ENCODE results near the gene NR4A3. TPM values are rescaled to one million over a fixed set of nuclear protein-coding genes. Genes with fewer than 3 reads are reported as not detected.

The NR4A3 gene
- total and polyA plus RNA-seq, 9 of the 15 experiments (the other 6 are each of a cell fraction or from before 2014, with no cell fraction given) = 0.04 to 0.07 TPM; not detected in 7

DNA sequence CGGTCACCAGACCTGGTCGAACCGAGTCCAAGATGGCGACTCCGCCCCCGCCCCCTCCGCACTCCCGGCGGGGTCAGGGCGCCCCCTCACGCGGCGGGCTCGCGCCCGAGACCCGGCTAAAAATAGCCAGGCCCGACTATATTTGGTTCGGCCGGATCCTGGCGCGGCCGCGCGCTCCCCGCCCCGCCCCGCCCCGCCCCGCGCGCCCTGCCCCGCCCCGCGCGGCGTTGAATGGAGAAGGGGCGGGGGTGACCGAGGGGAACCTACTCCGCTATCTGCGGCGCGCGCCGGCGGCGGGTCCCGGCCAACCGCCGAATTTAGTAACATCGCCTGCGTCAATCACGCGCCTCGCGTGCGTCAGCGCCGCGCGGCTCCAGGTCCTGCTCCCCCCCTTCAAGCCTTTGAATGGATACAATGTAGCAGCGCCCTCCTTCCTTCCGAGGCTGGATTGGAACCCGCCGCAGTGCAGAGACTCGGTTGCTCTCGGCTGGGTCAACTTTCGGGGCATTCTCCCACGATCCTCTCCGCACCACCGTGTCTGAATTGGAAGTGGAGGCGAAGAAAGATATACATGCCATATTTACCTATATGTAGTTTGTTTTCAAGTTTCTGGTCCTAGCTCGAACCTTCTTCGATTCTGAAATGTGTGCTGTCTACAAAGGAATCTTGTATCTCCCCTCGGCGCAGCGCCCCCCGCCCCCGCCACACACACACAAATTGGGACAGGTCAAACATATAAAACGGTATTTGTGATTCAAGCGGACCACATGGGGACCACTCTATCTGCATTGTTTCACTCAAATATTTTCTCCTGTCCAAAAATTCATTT is 1.6 kb upstream of the NR4A3 start (continued):
- TF ChIP-seq, protein P1, sequence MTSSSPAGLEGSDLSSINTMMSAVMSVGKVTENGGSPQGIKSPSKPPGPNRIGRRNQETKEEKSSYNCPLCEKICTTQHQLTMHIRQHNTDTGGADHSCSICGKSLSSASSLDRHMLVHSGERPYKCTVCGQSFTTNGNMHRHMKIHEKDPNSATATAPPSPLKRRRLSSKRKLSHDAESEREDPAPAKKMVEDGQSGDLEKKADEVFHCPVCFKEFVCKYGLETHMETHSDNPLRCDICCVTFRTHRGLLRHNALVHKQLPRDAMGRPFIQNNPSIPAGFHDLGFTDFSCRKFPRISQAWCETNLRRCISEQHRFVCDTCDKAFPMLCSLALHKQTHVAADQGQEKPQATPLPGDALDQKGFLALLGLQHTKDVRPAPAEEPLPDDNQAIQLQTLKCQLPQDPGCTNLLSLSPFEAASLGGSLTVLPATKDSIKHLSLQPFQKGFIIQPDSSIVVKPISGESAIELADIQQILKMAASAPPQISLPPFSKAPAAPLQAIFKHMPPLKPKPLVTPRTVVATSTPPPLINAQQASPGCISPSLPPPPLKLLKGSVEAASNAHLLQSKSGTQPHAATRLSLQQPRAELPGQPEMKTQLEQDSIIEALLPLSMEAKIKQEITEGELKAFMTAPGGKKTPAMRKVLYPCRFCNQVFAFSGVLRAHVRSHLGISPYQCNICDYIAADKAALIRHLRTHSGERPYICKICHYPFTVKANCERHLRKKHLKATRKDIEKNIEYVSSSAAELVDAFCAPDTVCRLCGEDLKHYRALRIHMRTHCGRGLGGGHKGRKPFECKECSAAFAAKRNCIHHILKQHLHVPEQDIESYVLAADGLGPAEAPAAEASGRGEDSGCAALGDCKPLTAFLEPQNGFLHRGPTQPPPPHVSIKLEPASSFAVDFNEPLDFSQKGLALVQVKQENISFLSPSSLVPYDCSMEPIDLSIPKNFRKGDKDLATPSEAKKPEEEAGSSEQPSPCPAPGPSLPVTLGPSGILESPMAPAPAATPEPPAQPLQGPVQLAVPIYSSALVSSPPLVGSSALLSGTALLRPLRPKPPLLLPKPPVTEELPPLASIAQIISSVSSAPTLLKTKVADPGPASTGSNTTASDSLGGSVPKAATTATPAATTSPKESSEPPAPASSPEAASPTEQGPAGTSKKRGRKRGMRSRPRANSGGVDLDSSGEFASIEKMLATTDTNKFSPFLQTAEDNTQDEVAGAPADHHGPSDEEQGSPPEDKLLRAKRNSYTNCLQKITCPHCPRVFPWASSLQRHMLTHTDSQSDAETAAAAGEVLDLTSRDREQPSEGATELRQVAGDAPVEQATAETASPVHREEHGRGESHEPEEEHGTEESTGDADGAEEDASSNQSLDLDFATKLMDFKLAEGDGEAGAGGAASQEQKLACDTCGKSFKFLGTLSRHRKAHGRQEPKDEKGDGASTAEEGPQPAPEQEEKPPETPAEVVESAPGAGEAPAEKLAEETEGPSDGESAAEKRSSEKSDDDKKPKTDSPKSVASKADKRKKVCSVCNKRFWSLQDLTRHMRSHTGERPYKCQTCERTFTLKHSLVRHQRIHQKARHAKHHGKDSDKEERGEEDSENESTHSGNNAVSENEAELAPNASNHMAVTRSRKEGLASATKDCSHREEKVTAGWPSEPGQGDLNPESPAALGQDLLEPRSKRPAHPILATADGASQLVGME (CRISPR knock-in tag; IDR thresholded peaks at IDR 0.05) = no peak
- no peak for TF ChIP-seq TCF7 (IDR thresholded peaks at IDR 0.05; ENCODE audit: borderline replicate concordance)
- TF ChIP-seq KDM5B (IDR thresholded peaks at IDR 0.05; ENCODE audit: insufficient replicate concordance, low read depth, low read length) = peak; percentile 41
- no peak for TF ChIP-seq MCM5 (IDR thresholded peaks at IDR 0.05; ENCODE audit: low read depth)
- peak; percentile 88 for TF ChIP-seq ATF1 (CRISPR knock-in tag; IDR thresholded peaks at IDR 0.05)
- peak; percentile 89 for TF ChIP-seq ATF1 (tag; IDR thresholded peaks at IDR 0.05)
- TF ChIP-seq, protein P2, sequence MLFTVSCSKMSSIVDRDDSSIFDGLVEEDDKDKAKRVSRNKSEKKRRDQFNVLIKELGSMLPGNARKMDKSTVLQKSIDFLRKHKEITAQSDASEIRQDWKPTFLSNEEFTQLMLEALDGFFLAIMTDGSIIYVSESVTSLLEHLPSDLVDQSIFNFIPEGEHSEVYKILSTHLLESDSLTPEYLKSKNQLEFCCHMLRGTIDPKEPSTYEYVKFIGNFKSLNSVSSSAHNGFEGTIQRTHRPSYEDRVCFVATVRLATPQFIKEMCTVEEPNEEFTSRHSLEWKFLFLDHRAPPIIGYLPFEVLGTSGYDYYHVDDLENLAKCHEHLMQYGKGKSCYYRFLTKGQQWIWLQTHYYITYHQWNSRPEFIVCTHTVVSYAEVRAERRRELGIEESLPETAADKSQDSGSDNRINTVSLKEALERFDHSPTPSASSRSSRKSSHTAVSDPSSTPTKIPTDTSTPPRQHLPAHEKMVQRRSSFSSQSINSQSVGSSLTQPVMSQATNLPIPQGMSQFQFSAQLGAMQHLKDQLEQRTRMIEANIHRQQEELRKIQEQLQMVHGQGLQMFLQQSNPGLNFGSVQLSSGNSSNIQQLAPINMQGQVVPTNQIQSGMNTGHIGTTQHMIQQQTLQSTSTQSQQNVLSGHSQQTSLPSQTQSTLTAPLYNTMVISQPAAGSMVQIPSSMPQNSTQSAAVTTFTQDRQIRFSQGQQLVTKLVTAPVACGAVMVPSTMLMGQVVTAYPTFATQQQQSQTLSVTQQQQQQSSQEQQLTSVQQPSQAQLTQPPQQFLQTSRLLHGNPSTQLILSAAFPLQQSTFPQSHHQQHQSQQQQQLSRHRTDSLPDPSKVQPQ (CRISPR knock-in tag; IDR thresholded peaks at IDR 0.05; ENCODE audit: borderline replicate concordance) = no peak
- no peak for TF ChIP-seq XRCC4 (IDR thresholded peaks at IDR 0.05; ENCODE audit: extremely low read depth, insufficient read depth, insufficient read length)
- no peak for TF ChIP-seq SREBF1 (IDR thresholded peaks at IDR 0.05; ENCODE audit: borderline replicate concordance, low read depth, low read length)
- no peak for TF ChIP-seq ZNF217 (CRISPR knock-in tag; IDR thresholded peaks at IDR 0.05)
- TF ChIP-seq RB1 (IDR thresholded peaks at IDR 0.05; ENCODE audit: low read depth) = peak; percentile 30; the same call in 1 of the 2 replicates
- TF ChIP-seq, protein P3, sequence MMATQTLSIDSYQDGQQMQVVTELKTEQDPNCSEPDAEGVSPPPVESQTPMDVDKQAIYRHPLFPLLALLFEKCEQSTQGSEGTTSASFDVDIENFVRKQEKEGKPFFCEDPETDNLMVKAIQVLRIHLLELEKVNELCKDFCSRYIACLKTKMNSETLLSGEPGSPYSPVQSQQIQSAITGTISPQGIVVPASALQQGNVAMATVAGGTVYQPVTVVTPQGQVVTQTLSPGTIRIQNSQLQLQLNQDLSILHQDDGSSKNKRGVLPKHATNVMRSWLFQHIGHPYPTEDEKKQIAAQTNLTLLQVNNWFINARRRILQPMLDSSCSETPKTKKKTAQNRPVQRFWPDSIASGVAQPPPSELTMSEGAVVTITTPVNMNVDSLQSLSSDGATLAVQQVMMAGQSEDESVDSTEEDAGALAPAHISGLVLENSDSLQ (IDR thresholded peaks at IDR 0.05) = peak; percentile 96
- TF ChIP-seq, protein P4, sequence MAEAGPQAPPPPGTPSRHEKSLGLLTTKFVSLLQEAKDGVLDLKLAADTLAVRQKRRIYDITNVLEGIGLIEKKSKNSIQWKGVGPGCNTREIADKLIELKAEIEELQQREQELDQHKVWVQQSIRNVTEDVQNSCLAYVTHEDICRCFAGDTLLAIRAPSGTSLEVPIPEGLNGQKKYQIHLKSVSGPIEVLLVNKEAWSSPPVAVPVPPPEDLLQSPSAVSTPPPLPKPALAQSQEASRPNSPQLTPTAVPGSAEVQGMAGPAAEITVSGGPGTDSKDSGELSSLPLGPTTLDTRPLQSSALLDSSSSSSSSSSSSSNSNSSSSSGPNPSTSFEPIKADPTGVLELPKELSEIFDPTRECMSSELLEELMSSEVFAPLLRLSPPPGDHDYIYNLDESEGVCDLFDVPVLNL (CRISPR knock-in tag; IDR thresholded peaks at IDR 0.05; ENCODE audit: low read depth) = no peak
- TF ChIP-seq MTF1 (CRISPR knock-in tag; IDR thresholded peaks at IDR 0.05; ENCODE audit: borderline replicate concordance) = no peak
